ENCODE data around the gene PNKD.

DNA sequence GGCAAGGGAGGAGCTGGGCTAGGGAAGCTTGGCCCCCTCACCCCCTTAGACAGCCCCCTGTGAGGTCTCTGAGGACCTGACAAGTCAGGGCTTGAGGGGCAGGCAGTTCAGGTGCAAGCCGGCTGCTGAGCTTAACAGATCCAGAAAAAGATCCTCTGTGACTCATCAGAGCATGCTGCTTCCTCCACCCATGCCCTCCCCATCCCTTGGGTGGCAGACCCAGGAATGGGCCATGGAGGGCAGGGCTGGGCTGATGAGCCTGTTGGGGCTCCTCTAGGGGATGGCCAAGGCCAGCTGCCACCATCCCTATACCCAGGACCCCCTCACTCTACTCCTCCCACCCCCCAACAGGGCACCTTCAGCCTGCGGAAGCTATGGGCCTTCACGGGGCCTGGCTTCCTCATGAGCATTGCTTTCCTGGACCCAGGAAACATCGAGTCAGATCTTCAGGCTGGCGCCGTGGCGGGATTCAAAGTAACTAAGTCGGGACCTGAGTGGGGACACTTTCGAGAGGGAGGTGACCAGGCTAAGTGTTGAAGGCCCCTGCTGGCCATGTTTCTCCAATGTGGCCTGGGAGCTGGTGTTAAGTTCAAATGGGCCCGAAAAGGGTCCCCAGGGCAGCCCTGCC, 113.7 kb downstream of the PNKD start:
- TF ChIP-seq SIX5 (IDR thresholded peaks at IDR 0.05; ENCODE audit: low read depth, low read length): no peak
- TF ChIP-seq, protein P1, sequence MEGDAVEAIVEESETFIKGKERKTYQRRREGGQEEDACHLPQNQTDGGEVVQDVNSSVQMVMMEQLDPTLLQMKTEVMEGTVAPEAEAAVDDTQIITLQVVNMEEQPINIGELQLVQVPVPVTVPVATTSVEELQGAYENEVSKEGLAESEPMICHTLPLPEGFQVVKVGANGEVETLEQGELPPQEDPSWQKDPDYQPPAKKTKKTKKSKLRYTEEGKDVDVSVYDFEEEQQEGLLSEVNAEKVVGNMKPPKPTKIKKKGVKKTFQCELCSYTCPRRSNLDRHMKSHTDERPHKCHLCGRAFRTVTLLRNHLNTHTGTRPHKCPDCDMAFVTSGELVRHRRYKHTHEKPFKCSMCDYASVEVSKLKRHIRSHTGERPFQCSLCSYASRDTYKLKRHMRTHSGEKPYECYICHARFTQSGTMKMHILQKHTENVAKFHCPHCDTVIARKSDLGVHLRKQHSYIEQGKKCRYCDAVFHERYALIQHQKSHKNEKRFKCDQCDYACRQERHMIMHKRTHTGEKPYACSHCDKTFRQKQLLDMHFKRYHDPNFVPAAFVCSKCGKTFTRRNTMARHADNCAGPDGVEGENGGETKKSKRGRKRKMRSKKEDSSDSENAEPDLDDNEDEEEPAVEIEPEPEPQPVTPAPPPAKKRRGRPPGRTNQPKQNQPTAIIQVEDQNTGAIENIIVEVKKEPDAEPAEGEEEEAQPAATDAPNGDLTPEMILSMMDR (IDR thresholded peaks at IDR 0.05; ENCODE audit: control extremely low read depth in 1 of 3, insufficient read depth in 1 of 3, low read depth in 1 of 3, low read length in 3 of 3): no peak
- no peak for TF ChIP-seq CBX8 (IDR thresholded peaks at IDR 0.05; ENCODE audit: borderline replicate concordance, low read depth, low read length)
- TF ChIP-seq EZH2 (IDR thresholded peaks at IDR 0.05; ENCODE audit: low read depth, low read length, severe bottlenecking): no peak
